H9 (cell line): Measurements from ENCODE around the gene FBXW4. TPM values are rescaled to one million over a fixed set of nuclear protein-coding genes. Genes with fewer than 3 reads are reported as not detected.
A peak's percentile ranks its signal among the peaks of the same experiment; 100 is the strongest.

Source experiments
- DNase-seq: peaks from one replicate; pipeline ENCODE4 v3.0.0-alpha.2; 2017
- H2AFZ ChIP-seq: one replicate; pipeline ENCODE4 v1.6.1; 2013; ENCODE audit warnings: mild to moderate bottlenecking, low read length, control low read depth, moderate library complexity
- H2AK5ac ChIP-seq: 2 replicates; pipeline ENCODE4 v1.6.1; 2013; ENCODE audit warnings: low read length, control low read depth, mixed read lengths; ENCODE audit not compliant: insufficient read length
- H2BK120ac ChIP-seq: one replicate; pipeline ENCODE4 v1.6.1; 2013; ENCODE audit warnings: low read depth, mild to moderate bottlenecking, low read length, control low read depth, inconsistent platforms; ENCODE audit not compliant: poor library complexity, severe bottlenecking
- H2BK12ac ChIP-seq: 2 replicates; pipeline ENCODE4 v1.6.1; 2013; ENCODE audit warnings: low read length, control low read depth, mixed read lengths, low read depth; ENCODE audit not compliant: insufficient read length
- H2BK15ac ChIP-seq: 2 replicates; pipeline ENCODE4 v1.6.1; 2013; ENCODE audit warnings: low read depth, low read length, control low read depth
- H2BK20ac ChIP-seq: one replicate; pipeline ENCODE4 v1.6.1; 2013; ENCODE audit warnings: low read depth, mild to moderate bottlenecking, low read length, control low read depth, inconsistent platforms; ENCODE audit not compliant: poor library complexity, severe bottlenecking
- H2BK5ac ChIP-seq: 2 replicates; pipeline ENCODE4 v1.6.1; 2013; ENCODE audit warnings: low read length, control low read depth, mixed read lengths; ENCODE audit not compliant: insufficient read length
- H3K14ac ChIP-seq: 2 replicates; pipeline ENCODE4 v1.6.1; 2013; ENCODE audit warnings: low read length, control low read depth; ENCODE audit not compliant: insufficient read depth
- H3K18ac ChIP-seq: 2 replicates; pipeline ENCODE4 v1.6.1; 2013; ENCODE audit warnings: low read depth, mild to moderate bottlenecking, mixed read lengths, low read length, control low read depth; ENCODE audit not compliant: insufficient read length
- H3K23ac ChIP-seq: 2 replicates; pipeline ENCODE4 v1.6.1; 2013; ENCODE audit warnings: low read length, control low read depth, mixed read lengths, low read depth; ENCODE audit not compliant: insufficient read length
- H3K23me2 ChIP-seq: 2 replicates; pipeline ENCODE4 v1.6.1; 2013; ENCODE audit warnings: low read depth, mild to moderate bottlenecking, mixed read lengths, low read length, control low read depth; ENCODE audit not compliant: insufficient read length, poor library complexity, severe bottlenecking
- H3K27ac ChIP-seq: 2 replicates; pipeline ENCODE4 v1.5.1; 2013; ENCODE audit warnings: low read length, control low read depth, mixed read lengths, low read depth; ENCODE audit not compliant: insufficient read length
- H3K27me3 ChIP-seq: 2 replicates; pipeline ENCODE4 v1.6.1; 2013; ENCODE audit warnings: low read length, control low read depth, inconsistent platforms; ENCODE audit not compliant: insufficient read depth
- H3K4ac ChIP-seq: 2 replicates; pipeline ENCODE4 v1.6.1; 2013; ENCODE audit warnings: low read depth, mild to moderate bottlenecking, control low read depth, inconsistent platforms, low read length, moderate library complexity
- H3K4me1 ChIP-seq: 2 replicates; pipeline ENCODE4 v1.6.1; 2013; ENCODE audit warnings: low read length, control low read depth, inconsistent platforms; ENCODE audit not compliant: insufficient read depth
- H3K4me2 ChIP-seq: 2 replicates; pipeline ENCODE4 v1.6.1; 2013; ENCODE audit warnings: low read length, control low read depth, mixed read lengths; ENCODE audit not compliant: insufficient read length, insufficient read depth
- H3K56ac ChIP-seq: 2 replicates; pipeline ENCODE4 v1.6.1; 2013; ENCODE audit warnings: low read depth, mild to moderate bottlenecking, mixed read lengths, low read length, control low read depth; ENCODE audit not compliant: insufficient read length
- H3K79me1 ChIP-seq: 2 replicates; pipeline ENCODE4 v1.6.1; 2013; ENCODE audit warnings: low read depth, mild to moderate bottlenecking, moderate library complexity, low read length, control low read depth, inconsistent platforms; ENCODE audit not compliant: insufficient read depth, poor library complexity, severe bottlenecking
- H3K79me2 ChIP-seq: 2 replicates; pipeline ENCODE4 v1.6.1; 2013; ENCODE audit warnings: low read length, control low read depth, inconsistent platforms; ENCODE audit not compliant: insufficient read depth
- H3K9ac ChIP-seq: 2 replicates; pipeline ENCODE4 v1.6.1; 2013; ENCODE audit warnings: low read length, control low read depth, mixed read lengths; ENCODE audit not compliant: insufficient read length; ENCODE audit errors: extremely low read depth
- H3K9me3 ChIP-seq: one replicate; pipeline ENCODE4 v1.6.1; 2013; ENCODE audit warnings: low read depth, low read length, inconsistent platforms; ENCODE audit not compliant: control insufficient read depth
- H3T11ph ChIP-seq: one replicate; pipeline ENCODE4 v1.6.1; 2013; ENCODE audit warnings: mild to moderate bottlenecking, low read length, control low read depth, inconsistent platforms
- H4K20me1 ChIP-seq: one replicate; pipeline ENCODE4 v1.6.1; 2013; ENCODE audit not compliant: control insufficient read depth, insufficient read length, insufficient read depth
- H4K5ac ChIP-seq: 2 replicates; pipeline ENCODE4 v1.6.1; 2013; ENCODE audit warnings: low read depth, mild to moderate bottlenecking, mixed read lengths, low read length, control low read depth; ENCODE audit not compliant: insufficient read length
- H4K8ac ChIP-seq: replicated peaks from 2 replicates; pipeline ENCODE4 v1.6.1; 2013; ENCODE audit warnings: low read length, control low read depth, mixed read lengths, low read depth; ENCODE audit not compliant: insufficient read length
- H4K91ac ChIP-seq: 2 replicates; pipeline ENCODE4 v1.6.1; 2013; ENCODE audit warnings: low read depth, mild to moderate bottlenecking, moderate library complexity, mixed read lengths, low read length, control low read depth; ENCODE audit not compliant: insufficient read length
- H3K27ac Mint-ChIP-seq, 3 experiments: 2 replicates in 2 of 3; 3 replicates in 1 of 3; pipeline ENCODE4 v1.8.0; 2020 to 2021; ENCODE audit warnings: mixed read lengths in 3 of 3, mild to moderate bottlenecking in 1 of 3, moderate library complexity in 1 of 3
- H3K27me3 Mint-ChIP-seq: 2 replicates; pipeline ENCODE4 v1.8.0; 2021; ENCODE audit warnings: low read depth, mild to moderate bottlenecking, moderate library complexity, mixed read lengths
- H3K36me3 Mint-ChIP-seq, 3 experiments: 2 replicates in 2 of 3; 3 replicates in 1 of 3; pipeline ENCODE4 v1.8.0; 2020 to 2021; ENCODE audit warnings: low read depth in 3 of 3, mixed read lengths in 3 of 3; ENCODE audit not compliant: insufficient read depth in 1 of 3
- H3K4me1 Mint-ChIP-seq, 2 experiments: 2 replicates each; pipeline ENCODE4 v1.8.0; 2020; ENCODE audit warnings: mixed read lengths in 2 of 2
- H3K4me3 Mint-ChIP-seq, 2 experiments: 2 replicates in 1 of 2; 3 replicates in 1 of 2; pipeline ENCODE4 v1.8.0; 2020 to 2021; ENCODE audit warnings: mild to moderate bottlenecking in 2 of 2, mixed read lengths in 2 of 2, moderate library complexity in 1 of 2
- H3K9me3 Mint-ChIP-seq, 2 experiments: 2 replicates in 1 of 2; 3 replicates in 1 of 2; pipeline ENCODE4 v1.8.0; 2020; ENCODE audit warnings: mild to moderate bottlenecking in 2 of 2, mixed read lengths in 2 of 2, moderate library complexity in 1 of 2
- total RNA-seq: library from RNA; stranded (reverse); gene quantifications from 2 replicates; pipeline ENCODE4 v1.2.1, GENCODE V29; 2021
- TF ChIP-seq, protein P1 (sequence below): fragments of 200-600 bp; sonication (generic); conservative IDR thresholded peaks from 3 replicates; pipeline ENCODE4 v1.8.0; 2021; ENCODE audit warnings: antibody characterized with exemption, mild to moderate bottlenecking

The FBXW4 gene
- total RNA-seq, 1 experiment from 2014 or later = 41.6 TPM

DNA sequence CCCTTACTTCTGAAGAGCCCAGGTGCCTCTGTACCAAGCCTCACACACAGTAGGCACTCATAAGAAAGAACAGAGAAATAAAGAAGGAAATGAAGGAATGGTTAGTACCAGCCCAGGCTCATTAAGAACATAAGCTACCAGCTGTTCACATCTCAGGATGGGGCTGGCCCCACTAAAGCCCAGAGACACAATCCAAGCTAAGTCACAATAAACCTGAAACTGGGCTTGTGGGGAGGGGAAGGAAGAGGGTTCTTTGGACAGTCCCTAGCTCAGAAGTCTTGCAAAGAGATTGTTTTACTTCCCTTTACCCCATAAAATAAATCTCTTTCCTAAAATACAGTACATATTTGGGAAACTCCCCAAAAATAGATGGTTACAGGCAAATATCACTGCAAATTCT lies 24.3 kb downstream of the FBXW4 start:
- Histone ChIP-seq H2BK12ac (no peak overlapping the region), H3K79me2 (no peaks in the 10 kb centered on the region), H3K4me2 (no peak overlapping the region), H3K9me3 (no peaks in the 10 kb centered on the region), H4K8ac (no peak overlapping the region), H3K23me2 (no peaks in the 10 kb centered on the region), H2BK15ac (no peak overlapping the region), H3K4me1 (no peaks in the 10 kb centered on the region), H3K79me1 (no peaks in the 10 kb centered on the region), H3K9ac (no peak overlapping the region), H3K27ac (no peak overlapping the region), H4K91ac (no peak overlapping the region), H4K20me1 (no peaks in the 10 kb centered on the region), H3K18ac (no peak overlapping the region), H3K56ac (no peak overlapping the region), H2BK120ac (no peak overlapping the region), H3K4ac (no peak overlapping the region), H3K23ac (no peak overlapping the region), H2AFZ (no peak overlapping the region), H2AK5ac (no peak overlapping the region), H3K27me3 (no peaks in the 10 kb centered on the region), H2BK5ac (no peak overlapping the region), H4K5ac (no peak overlapping the region), H2BK20ac (no peak overlapping the region), H3K14ac (no peak overlapping the region), H3T11ph (no peak overlapping the region)
- TF ChIP-seq, protein P1, sequence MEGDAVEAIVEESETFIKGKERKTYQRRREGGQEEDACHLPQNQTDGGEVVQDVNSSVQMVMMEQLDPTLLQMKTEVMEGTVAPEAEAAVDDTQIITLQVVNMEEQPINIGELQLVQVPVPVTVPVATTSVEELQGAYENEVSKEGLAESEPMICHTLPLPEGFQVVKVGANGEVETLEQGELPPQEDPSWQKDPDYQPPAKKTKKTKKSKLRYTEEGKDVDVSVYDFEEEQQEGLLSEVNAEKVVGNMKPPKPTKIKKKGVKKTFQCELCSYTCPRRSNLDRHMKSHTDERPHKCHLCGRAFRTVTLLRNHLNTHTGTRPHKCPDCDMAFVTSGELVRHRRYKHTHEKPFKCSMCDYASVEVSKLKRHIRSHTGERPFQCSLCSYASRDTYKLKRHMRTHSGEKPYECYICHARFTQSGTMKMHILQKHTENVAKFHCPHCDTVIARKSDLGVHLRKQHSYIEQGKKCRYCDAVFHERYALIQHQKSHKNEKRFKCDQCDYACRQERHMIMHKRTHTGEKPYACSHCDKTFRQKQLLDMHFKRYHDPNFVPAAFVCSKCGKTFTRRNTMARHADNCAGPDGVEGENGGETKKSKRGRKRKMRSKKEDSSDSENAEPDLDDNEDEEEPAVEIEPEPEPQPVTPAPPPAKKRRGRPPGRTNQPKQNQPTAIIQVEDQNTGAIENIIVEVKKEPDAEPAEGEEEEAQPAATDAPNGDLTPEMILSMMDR = no peak
- H3K9me3 Mint-ChIP-seq = no peaks in the 10 kb centered on the region
- no peaks in the 10 kb centered on the region for H3K27me3 Mint-ChIP-seq
- H3K4me3 Mint-ChIP-seq = no peak overlapping the region
- H3K27ac Mint-ChIP-seq = peak overlapping the region in 1 of 3 experiments; percentile 16; a peak in 1 of 7 replicates
- H3K36me3 Mint-ChIP-seq = peaks cover under 1 to 65% (median 60%) of the 10 kb centered on the region in 3 experiments; a peak in 6 of 7 replicates
- DNase-seq = no peak
- peaks cover 0 to 8% of the 10 kb centered on the region in 2 experiments; a peak in 2 of 4 replicates for H3K4me1 Mint-ChIP-seq
